Endothelial cell of umbilical vein (primary cell): ENCODE results near the gene IQCH. TPM values are rescaled to one million over a fixed set of nuclear protein-coding genes. Genes with fewer than 3 reads are reported as not detected.

Experiments used
- BruUV-seq: library from RNA; stranded (reverse); fragments of 400-500 nt; replicated peaks from 2 replicates; lab custom pipeline; 2021; lab: Mats Ljungman, UMichigan
- CTCF ChIA-PET: fragments of 300-600, 350-600 bp; sonication (Branson Sonifier 250); formaldehyde crosslinking; loops from one replicate; lab custom pipeline; 2021; ENCODE audit warnings: antibody characterized with exemption, inconsistent platforms; lab: Charles Lee
- POLR2A ChIA-PET: fragments of 300-600, 350-600 bp; sonication (Branson Sonifier 250); formaldehyde crosslinking; loops from one replicate; lab custom pipeline; 2021; ENCODE audit warnings: antibody characterized with exemption, inconsistent platforms; lab: Charles Lee
- DNase-seq: peaks from one replicate; pipeline ENCODE4 v3.0.0-alpha.2; 2011; ENCODE audit warnings: low read depth, low spot score
- FAIRE-seq: peaks from 2 replicates; lab custom pipeline; 2011; peaks lifted over from hg19 to GRCh38; lab: Jason Lieb, UNC
- H2AFZ ChIP-seq: 2 replicates; pipeline ENCODE4 v1.6.0; 2012; ENCODE audit warnings: low read depth, low read length, control low read depth, inconsistent platforms
- H3K27ac ChIP-seq: 2 replicates; pipeline ENCODE4 v1.5.1; 2011; ENCODE audit warnings: low read depth, mild to moderate bottlenecking, control low read depth, low read length, moderate library complexity; ENCODE audit not compliant: insufficient read depth
- H3K27me3 ChIP-seq, 2 experiments: 2 replicates each; pipeline versions ENCODE4 v1.6.0 to v1.6.1; 2011; ENCODE audit warnings: low read length in 2 of 2, mixed read lengths in 1 of 2; ENCODE audit not compliant: control insufficient read depth in 2 of 2, insufficient read depth in 2 of 2
- H3K36me3 ChIP-seq, 2 experiments: 2 replicates in 1 of 2; 3 replicates in 1 of 2; pipeline ENCODE4 v1.5.1; 2011; ENCODE audit warnings: low read length in 2 of 2, mild to moderate bottlenecking in 1 of 2, moderate library complexity in 1 of 2; ENCODE audit not compliant: control insufficient read depth in 2 of 2, insufficient read depth in 2 of 2; ENCODE audit errors: extremely low read depth in 1 of 2
- H3K4me1 ChIP-seq: 3 replicates; pipeline ENCODE4 v1.5.1; 2011; ENCODE audit warnings: mild to moderate bottlenecking, low read length; ENCODE audit not compliant: control insufficient read depth, insufficient read depth; ENCODE audit errors: extremely low read depth
- H3K4me2 ChIP-seq: 2 replicates; pipeline ENCODE4 v1.6.1; 2011; ENCODE audit warnings: low read length, control low read depth, mixed read lengths; ENCODE audit not compliant: insufficient read depth
- H3K4me3 ChIP-seq, 3 experiments: fragments of 200-600 bp in 1 of 3; sonication (generic), shearing (Covaris generic) in 1 of 3; replicated peaks in 1 of 3; 2 replicates each; pipeline ENCODE4 v1.5.1; 2011 to 2016; ENCODE audit warnings: control low read depth in 3 of 3, low read length in 3 of 3, mild to moderate bottlenecking in 2 of 3, inconsistent platforms in 1 of 3, low read depth in 1 of 3, moderate library complexity in 1 of 3; ENCODE audit not compliant: insufficient read depth in 1 of 3
- H3K79me2 ChIP-seq: 2 replicates; pipeline ENCODE4 v1.6.0; 2012; ENCODE audit warnings: low read length, inconsistent platforms; ENCODE audit not compliant: control insufficient read depth, insufficient read depth
- H3K9ac ChIP-seq: replicated peaks from 2 replicates; pipeline ENCODE3; 2011; ENCODE audit warnings: low read length, control low read depth; ENCODE audit not compliant: insufficient read depth; ENCODE audit errors: extremely low read depth
- H3K9me1 ChIP-seq: replicated peaks from 3 replicates; pipeline ENCODE4 v1.6.0; 2011; ENCODE audit warnings: mild to moderate bottlenecking, low read length; ENCODE audit not compliant: control insufficient read depth, insufficient read depth; ENCODE audit errors: extremely low read depth
- H3K9me3 ChIP-seq: replicated peaks from 2 replicates; pipeline ENCODE4 v1.5.1; 2012; ENCODE audit warnings: low read length, inconsistent platforms; ENCODE audit not compliant: control insufficient read depth, insufficient read depth
- H4K20me1 ChIP-seq: replicated peaks from 2 replicates; pipeline ENCODE3; 2011; ENCODE audit warnings: mild to moderate bottlenecking, low read length; ENCODE audit not compliant: control insufficient read depth, insufficient read depth; ENCODE audit errors: extremely low read depth
- CTCF ChIP-seq, 2 donors: IDR thresholded peaks; 1 replicate in 1 of 2; 2 replicates in 1 of 2; pipeline ENCODE4 v1.5.1; 2011; ENCODE audit warnings: low read length in 2 of 2, mild to moderate bottlenecking in 2 of 2, moderate library complexity in 2 of 2, control low read depth in 1 of 2, inconsistent platforms in 1 of 2, low read depth in 1 of 2; ENCODE audit not compliant: insufficient read depth in 1 of 2; ENCODE audit errors: extremely low read depth in 1 of 2
- EZH2 ChIP-seq: IDR thresholded peaks from 2 replicates; pipeline ENCODE4 v1.6.1; 2012; ENCODE audit warnings: borderline replicate concordance, low read depth, mild to moderate bottlenecking, moderate library complexity, low read length, inconsistent platforms; ENCODE audit not compliant: severe bottlenecking
- FOS ChIP-seq: IDR thresholded peaks from 2 replicates; pipeline ENCODE4 v1.6.1; 2011; ENCODE audit warnings: mild to moderate bottlenecking, low read length, moderate library complexity, borderline replicate concordance; ENCODE audit not compliant: insufficient read depth
- GATA2 ChIP-seq: IDR thresholded peaks from 2 replicates; pipeline ENCODE4 v1.7.0; 2011; ENCODE audit warnings: low read depth, mild to moderate bottlenecking, moderate library complexity, mixed read lengths, low read length; ENCODE audit not compliant: insufficient read length, insufficient read depth
- JUN ChIP-seq: IDR thresholded peaks from 2 replicates; pipeline ENCODE4 v1.6.1; 2011; ENCODE audit warnings: borderline replicate concordance, low read depth; ENCODE audit not compliant: insufficient read length, insufficient read depth
- MYC ChIP-seq: IDR thresholded peaks from one replicate; pipeline ENCODE4 v1.6.1; 2011; ENCODE audit warnings: mild to moderate bottlenecking, low read depth, low read length
- POLR2A ChIP-seq: IDR thresholded peaks from 2 replicates; pipeline ENCODE4 v1.6.1; 2012; ENCODE audit warnings: low read depth, mild to moderate bottlenecking, control low read depth, low read length
- POLR2AphosphoS5 ChIP-seq: IDR thresholded peaks from 2 replicates; pipeline ENCODE4 v1.6.1; 2012; ENCODE audit warnings: low read depth, mild to moderate bottlenecking, control low read depth, low read length, moderate library complexity; ENCODE audit not compliant: insufficient read depth
- dilution Hi-C: fragments of 300-500 bp; cut with MboI; formaldehyde crosslinking; loops from one replicate; pipeline ENCODE4 v1.15.0; 2019; ENCODE audit warnings: low sequenced_read_pairs; ENCODE audit not compliant: extremely low pct_ligation_motif_present
- intact Hi-C: fragments of 100-400 bp; cut with micrococcal nuclease; formaldehyde crosslinking; loops from one replicate; pipeline ENCODE4 v1.10.0; 2022
- polyA plus RNA-seq, 4 experiments: library from polyadenylated mRNA; depleted of rRNA in 3 of 4; stranded (reverse) in 3 of 4; unstranded in 1 of 4; fragments of >200 nt; gene quantifications; 2 replicates each; pipeline versions ENCODE4 v1.2.1 to v1.2.3, GENCODE V29; 2011 to 2012; ENCODE audit warnings: missing spikeins in 1 of 4
- total RNA-seq: library from RNA; stranded (reverse); gene quantifications from 2 replicates; pipeline ENCODE4 v1.2.3, GENCODE V29; 2021
- TF ChIP-seq, protein P1 (sequence below): IDR thresholded peaks from 2 replicates; pipeline ENCODE4 v1.6.1; 2011; ENCODE audit not compliant: insufficient read depth, insufficient read length

The IQCH gene
- total and polyA plus RNA-seq, 2 donors (not counting 3 experiments of a cell fraction or from before 2014, with no cell fraction given) = 0.29 to 0.51 TPM

- H3K9me1 ChIP-seq = no peaks in the 10 kb centered on the region
- no peaks in the 10 kb centered on the region for H4K20me1 ChIP-seq
- TF ChIP-seq POLR2A (no peak), CTCF (IDR thresholded peaks at IDR 0.05; ENCODE audit: extremely low read depth in 1 of 2, insufficient read depth in 1 of 2, low read depth in 1 of 2, low read length in 2 of 2) (no peak), POLR2AphosphoS5 (no peak), MYC (no peak), FOS (no peak), JUN (no peak), GATA2 (no peak), EZH2 (no peak)
- TF ChIP-seq, protein P1, sequence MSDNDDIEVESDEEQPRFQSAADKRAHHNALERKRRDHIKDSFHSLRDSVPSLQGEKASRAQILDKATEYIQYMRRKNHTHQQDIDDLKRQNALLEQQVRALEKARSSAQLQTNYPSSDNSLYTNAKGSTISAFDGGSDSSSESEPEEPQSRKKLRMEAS = no peak
- no peak overlapping the region for H3K4me2 ChIP-seq
- DNase-seq (no peak), FAIRE-seq (no peak)
- H3K9me3 ChIP-seq = no peaks in the 10 kb centered on the region
- no peak overlapping the region for H2AFZ ChIP-seq
- H3K79me2 ChIP-seq = no peaks in the 10 kb centered on the region
- CTCF ChIA-PET = no interaction called here
- H3K9ac ChIP-seq = no peak overlapping the region
- H3K27me3 ChIP-seq = peaks cover 0 to 3% of the 10 kb centered on the region in 2 experiments
- no peak overlapping the region for H3K27ac ChIP-seq
- POLR2A ChIA-PET = no interaction called here
- intact Hi-C loops = no loop called here
- no peak overlapping the region for H3K4me3 ChIP-seq
- BruUV-seq = no TSS peak
- dilution Hi-C loops = no loop called here
- no peaks in the 10 kb centered on the region for H3K36me3 ChIP-seq
- H3K4me1 ChIP-seq = no peaks in the 10 kb centered on the region
Measured at GRCh38 chr15:67480741-67481140, 226.2 kb downstream of the IQCH start.
